Heart left ventricle (tissue), 13 donors: ENCODE data around the gene CHAF1B.

ENCODE experiments used
- POLR2A ChIP-seq, 2 donors: fragments of 450-650 bp; IDR thresholded peaks; one replicate each; pipeline ENCODE4 v1.6.1; 2017; ENCODE audit warnings: antibody characterized with exemption in 2 of 2, mild to moderate bottlenecking in 2 of 2, moderate library complexity in 2 of 2
- TF ChIP-seq, protein P1 (sequence below), 12 donors: fragments of 200-600 bp; sonication (generic) in 4 of 12; IDR thresholded peaks; one replicate each; pipeline versions ENCODE4 v1.5.0 to v1.8.0; 2018 to 2022; ENCODE audit warnings: antibody characterized with exemption in 12 of 12, mild to moderate bottlenecking in 5 of 12
- donor health status: ischemic (EF 13 %, LVEDD 7.1; RV severe dilation, severe dysfunction).
- donor health status: DM: no; HTN: yes; CAD: no.
- donor health status: DM: no; HTN: no; CAD: no.
- donor health status: ischemic (EF 25% LVEDD 6.9; RV normal size, moderate dysfunction).
- donor health status: ischemic (EF 25% LVEDD 5.7; RV mildly dilated, moderate dysfunction).
- donor health status: ischemic (EF 35%, LVEDD 5.7; RV mildly dilated, moderate dysfunction).
- donor health status: nonischemic (EF 11% LVEDD 7.7; RV severe dilation, severe dysfunction).
- donor health status: DM: yes; HTN: yes; CAD: no.
- donor health status: PGD.
- donor health status: ischemic (EF 29% LVEDD 5.4; RV normal size, mild dysfunction).
- donor health status: nonischemic (EF 23%, LVEDD 6.1; RV moderate dilation, normal function).

DNA sequence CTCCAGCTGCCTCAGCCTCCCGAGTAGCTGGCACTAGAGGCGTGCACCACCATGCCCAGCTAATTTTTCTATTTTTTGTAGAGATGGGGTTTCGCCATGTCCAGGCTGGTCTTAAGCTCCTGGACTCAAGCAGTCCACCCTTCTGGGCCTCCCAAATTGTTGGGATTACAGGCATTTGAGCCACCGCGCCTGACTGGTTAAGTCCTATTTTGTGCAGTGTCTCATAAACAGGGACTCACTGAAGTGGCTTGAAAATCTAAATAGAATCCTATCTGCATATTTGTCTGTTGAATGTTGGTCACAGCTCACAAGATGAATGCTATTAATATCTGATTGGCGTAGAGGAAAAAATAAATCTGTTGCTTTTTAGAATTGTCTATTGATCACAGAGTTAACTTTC, 5.9 kb upstream of the CHAF1B start:
- TF ChIP-seq, protein P1, sequence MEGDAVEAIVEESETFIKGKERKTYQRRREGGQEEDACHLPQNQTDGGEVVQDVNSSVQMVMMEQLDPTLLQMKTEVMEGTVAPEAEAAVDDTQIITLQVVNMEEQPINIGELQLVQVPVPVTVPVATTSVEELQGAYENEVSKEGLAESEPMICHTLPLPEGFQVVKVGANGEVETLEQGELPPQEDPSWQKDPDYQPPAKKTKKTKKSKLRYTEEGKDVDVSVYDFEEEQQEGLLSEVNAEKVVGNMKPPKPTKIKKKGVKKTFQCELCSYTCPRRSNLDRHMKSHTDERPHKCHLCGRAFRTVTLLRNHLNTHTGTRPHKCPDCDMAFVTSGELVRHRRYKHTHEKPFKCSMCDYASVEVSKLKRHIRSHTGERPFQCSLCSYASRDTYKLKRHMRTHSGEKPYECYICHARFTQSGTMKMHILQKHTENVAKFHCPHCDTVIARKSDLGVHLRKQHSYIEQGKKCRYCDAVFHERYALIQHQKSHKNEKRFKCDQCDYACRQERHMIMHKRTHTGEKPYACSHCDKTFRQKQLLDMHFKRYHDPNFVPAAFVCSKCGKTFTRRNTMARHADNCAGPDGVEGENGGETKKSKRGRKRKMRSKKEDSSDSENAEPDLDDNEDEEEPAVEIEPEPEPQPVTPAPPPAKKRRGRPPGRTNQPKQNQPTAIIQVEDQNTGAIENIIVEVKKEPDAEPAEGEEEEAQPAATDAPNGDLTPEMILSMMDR (IDR thresholded peaks at IDR 0.05) = no peak
- no peak for TF ChIP-seq POLR2A (IDR thresholded peaks at IDR 0.05)
